OCI-LY7 (cell line): Measurements from ENCODE around the gene WNT10A. TPM values are rescaled to one million over a fixed set of nuclear protein-coding genes. Genes with fewer than 3 reads are reported as not detected.

Experiments
- BruUV-seq: library from RNA; stranded (reverse); fragments of 400-500 nt; replicated peaks from 2 replicates; lab custom pipeline; 2021; lab: Mats Ljungman, UMichigan
- CTCF ChIA-PET: fragments of 300-600 bp; sonication (Branson Sonifier 250); formaldehyde crosslinking; loops from one replicate; lab custom pipeline; 2022; ENCODE audit warnings: antibody characterized with exemption; ENCODE audit not compliant: unreplicated experiment; lab: Charles Lee
- POLR2A ChIA-PET: fragments of 300-600 bp; sonication (Branson Sonifier 250); formaldehyde crosslinking; loops from one replicate; lab custom pipeline; 2022; ENCODE audit warnings: antibody characterized with exemption; lab: Charles Lee
- DNase-seq: peaks from one replicate; pipeline ENCODE4 v3.0.0-alpha.2; 2015; ENCODE audit warnings: low spot score
- H2AFZ ChIP-seq: fragments of 200-600 bp; sonication (generic), shearing (Covaris generic); 2 replicates; pipeline ENCODE4 v1.6.1; 2014; ENCODE audit warnings: mild to moderate bottlenecking, antibody characterized with exemption, low read length, moderate library complexity
- H3K27ac ChIP-seq: fragments of 200-600 bp; sonication (generic); 2 replicates; pipeline ENCODE4 v1.5.1; 2014; ENCODE audit warnings: mixed run types, low read depth, mild to moderate bottlenecking, moderate library complexity, low read length, inconsistent platforms; ENCODE audit not compliant: poor library complexity, severe bottlenecking
- H3K36me3 ChIP-seq: fragments of 200-600 bp; sonication (generic); 2 replicates; pipeline ENCODE4 v1.6.1; 2014; ENCODE audit warnings: mild to moderate bottlenecking, antibody characterized with exemption, low read length, moderate library complexity, mixed read lengths; ENCODE audit not compliant: insufficient read depth
- H3K4me1 ChIP-seq: fragments of 200-600 bp; sonication (generic); 2 replicates; pipeline ENCODE4 v1.5.1; 2014; ENCODE audit warnings: mild to moderate bottlenecking, low read length; ENCODE audit not compliant: insufficient read depth, poor library complexity, severe bottlenecking
- H3K4me2 ChIP-seq: fragments of 200-600 bp; sonication (generic); 2 replicates; pipeline ENCODE4 v1.6.1; 2014; ENCODE audit warnings: mild to moderate bottlenecking, low read length
- H3K4me3 ChIP-seq: fragments of 200-600 bp; sonication (generic); 2 replicates; pipeline ENCODE4 v1.5.1; 2014; ENCODE audit warnings: mild to moderate bottlenecking, low read depth, low read length; ENCODE audit not compliant: poor library complexity, severe bottlenecking
- H3K79me2 ChIP-seq: fragments of 200-600 bp; sonication (generic); 2 replicates; pipeline ENCODE4 v1.6.1; 2016; ENCODE audit warnings: low read depth, mild to moderate bottlenecking, low read length, moderate library complexity, mixed read lengths; ENCODE audit not compliant: insufficient read depth
- H3K9me2 ChIP-seq: fragments of 200-600 bp; sonication (generic); 2 replicates; pipeline ENCODE4 v1.6.1; 2016; ENCODE audit warnings: mild to moderate bottlenecking, low read length, mixed read lengths; ENCODE audit not compliant: insufficient read depth
- H3K9me3 ChIP-seq: fragments of 200-600 bp; sonication (generic); 2 replicates; pipeline ENCODE4 v1.6.1; 2014; ENCODE audit warnings: mild to moderate bottlenecking, mixed run types, low read length, mixed read lengths
- H4K20me1 ChIP-seq: fragments of 200-600 bp; sonication (generic); 2 replicates; pipeline ENCODE4 v1.6.1; 2014; ENCODE audit warnings: mild to moderate bottlenecking, antibody characterized with exemption, low read length, moderate library complexity, mixed read lengths; ENCODE audit not compliant: insufficient read depth
- CTCF ChIP-seq: fragments of 200-600 bp; sonication (generic); conservative IDR thresholded peaks from 2 replicates; pipeline ENCODE4 v1.5.1; 2014; ENCODE audit warnings: mild to moderate bottlenecking, antibody characterized with exemption, low read length, moderate library complexity, mixed read lengths
- EZH2phosphoT487 ChIP-seq: fragments of 200-600 bp; sonication (generic); IDR thresholded peaks from 2 replicates; pipeline ENCODE4 v1.6.1; 2018; ENCODE audit warnings: low read depth, borderline replicate concordance, mild to moderate bottlenecking, mixed run types, antibody characterized with exemption, low read length, moderate library complexity, mixed read lengths
- intact Hi-C: fragments of 100-400 bp; cut with micrococcal nuclease; formaldehyde crosslinking; loops from one replicate; pipeline ENCODE4 v1.10.0; 2022; ENCODE audit not compliant: unreplicated experiment
- total RNA-seq, 2 experiments: library from RNA; depleted of rRNA in 1 of 2; stranded (reverse); fragments of >200 nt in 1 of 2; shearing (Covaris generic) in 1 of 2; gene quantifications; 2 replicates each; pipeline ENCODE4 v1.2.3, GENCODE V29; 2014 to 2022

Gene WNT10A
- total RNA-seq, 2 experiments from 2014 or later: 5.5 to 11.4 TPM

DNA sequence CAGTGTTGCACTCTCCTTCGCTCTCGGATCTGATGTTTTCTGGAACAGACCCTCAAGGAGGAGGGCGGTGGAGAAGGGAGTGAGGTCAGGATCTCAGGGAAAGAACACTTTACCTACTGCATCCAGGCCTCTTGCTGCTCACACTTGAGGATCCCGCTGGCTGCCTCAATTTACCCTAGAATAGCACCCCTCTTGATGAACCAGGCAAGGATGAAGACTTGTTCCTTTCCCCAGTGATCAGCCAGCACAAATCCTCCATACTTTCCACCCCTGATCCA is 14.2 kb downstream of the WNT10A start:
- peak overlapping the region; percentile 95 for H3K4me2 ChIP-seq
- ChIA-PET POLR2A (interaction anchor here (0.6 to 5.1 kb wide), 3 partner anchors 8 to 180 kb away, joined by 4 to 86 read pairs (median 26); partner anchors contain the start of gene WNT10A), CTCF (interaction anchor here (1.8 to 4.1 kb wide), 2 partner anchors 8 to 14 kb away, joined by 4 to 25 read pairs; no protein-coding TSS in a partner anchor)
- H3K36me3 ChIP-seq: no peaks in the 10 kb centered on the region
- TF ChIP-seq CTCF (no peak), EZH2phosphoT487 (no peak)
- no peaks in the 10 kb centered on the region for H3K9me3 ChIP-seq
- no peaks in the 10 kb centered on the region for H3K79me2 ChIP-seq
- peaks cover 72% of the 10 kb centered on the region for H3K4me1 ChIP-seq
- H3K27ac ChIP-seq: no peak overlapping the region
- H4K20me1 ChIP-seq: no peaks in the 10 kb centered on the region
- no peak overlapping the region for H3K4me3 ChIP-seq
- DNase-seq: no peak
- no peak overlapping the region for H2AFZ ChIP-seq
- H3K9me2 ChIP-seq: no peaks in the 10 kb centered on the region
- BruUV-seq: no TSS peak
- intact Hi-C loops: loop anchor here (5.0 to 10.0 kb wide), 2 partner anchors 360 to 498 kb away; partner anchors contain the start of genes CTDSP1, TUBA4A and TUBA4B

DNA sequence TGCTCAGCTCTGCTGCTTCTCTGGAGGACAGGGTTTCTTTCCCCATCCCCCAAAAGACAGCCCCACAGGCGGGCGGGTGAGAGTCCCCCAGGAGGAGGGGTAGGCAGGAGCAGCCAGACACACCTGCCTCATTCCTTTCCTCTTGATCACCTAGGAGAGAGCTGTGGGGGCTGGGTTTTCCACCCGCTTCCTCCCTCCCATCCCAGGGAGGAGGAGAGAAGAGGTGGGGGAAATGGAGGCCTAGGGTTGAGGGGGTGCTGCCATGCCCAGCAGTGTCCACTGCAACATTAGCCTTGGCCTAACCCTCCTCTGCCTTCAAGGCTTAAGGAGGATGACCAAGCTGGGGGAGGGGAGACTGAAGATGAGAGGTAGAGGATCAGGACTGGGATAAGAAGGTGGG is 14.7 kb downstream of the WNT10A start:
- CTCF ChIA-PET: interaction anchor here (1.8 to 4.1 kb wide), 3 partner anchors 8 to 19 kb away, joined by 4 to 107 read pairs (median 25); no protein-coding TSS in a partner anchor
- Histone ChIP-seq H2AFZ (no peak overlapping the region), H3K9me3 (no peaks in the 10 kb centered on the region), H3K36me3 (no peaks in the 10 kb centered on the region), H3K4me3 (no peak overlapping the region), H3K4me1 (peaks cover 72% of the 10 kb centered on the region), H3K9me2 (no peaks in the 10 kb centered on the region), H3K79me2 (no peaks in the 10 kb centered on the region), H3K4me2 (peak overlapping the region; percentile 95), H4K20me1 (no peaks in the 10 kb centered on the region), H3K27ac (peak overlapping the region; percentile 34)
- POLR2A ChIA-PET: interaction anchor here (0.5 to 5.1 kb wide), 4 partner anchors 8 to 52 kb away, joined by 3 to 86 read pairs (median 19); partner anchors contain the start of gene WNT10A
- TF ChIP-seq EZH2phosphoT487 (no peak), CTCF (no peak)
- DNase-seq: no peak
- no TSS peak for BruUV-seq
- intact Hi-C loops: loop anchor here (10.0 kb wide), 1 partner anchor 359 kb away; the partner anchor contains the start of genes TUBA4A and TUBA4B
